ENCODE data around the gene TENM4. TPM values are rescaled to one million over a fixed set of nuclear protein-coding genes. Genes with fewer than 3 reads are reported as not detected.

The TENM4 gene
- total RNA-seq, 4 donors from 2014 or later = 0.88 to 61.5 (median 4.0) TPM

DNA sequence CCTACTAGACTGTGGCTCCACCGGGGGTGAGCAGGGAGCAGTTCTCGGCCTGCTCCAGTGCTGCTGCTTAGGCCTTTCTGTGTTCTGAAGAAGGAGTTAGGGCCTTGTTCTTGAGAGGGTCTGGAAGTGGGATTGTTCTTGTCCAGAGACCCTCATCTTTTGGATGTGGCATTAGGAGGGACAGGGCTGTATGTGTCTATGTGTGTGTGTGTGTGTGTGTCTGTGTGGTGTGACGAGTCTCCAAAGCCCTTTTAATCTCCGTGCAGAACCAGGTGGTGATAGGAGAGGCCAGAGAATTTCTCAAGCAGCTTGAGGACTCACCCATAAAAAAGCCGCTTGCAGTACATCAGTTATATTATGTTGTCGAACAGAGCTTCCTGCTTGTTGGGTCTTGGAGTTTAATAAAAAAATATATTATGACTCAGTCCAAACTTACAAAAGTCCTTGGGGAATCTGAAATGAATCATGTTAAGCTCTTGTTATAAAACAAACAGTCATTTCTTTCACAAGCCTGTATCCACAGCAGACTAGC is 196.5 kb downstream of the TENM4 start:
- Histone ChIP-seq H3K4me1 (peaks cover 0 to 3% of the 10 kb centered on the region in 2 donors), H3K27ac (peak overlapping the region; percentile 63 to 71), H3K36me3 (no peaks in the 10 kb centered on the region), H3K27me3 (no peaks in the 10 kb centered on the region), H3K9me3 (no peaks in the 10 kb centered on the region), H3K4me3 (no peak overlapping the region)
- intact Hi-C loops (cut with DNase I; ENCODE audit: low total_unique reads) = no loop called here
- TF ChIP-seq POLR2A (IDR thresholded peaks at IDR 0.05) = no peak
- TF ChIP-seq, protein P1, sequence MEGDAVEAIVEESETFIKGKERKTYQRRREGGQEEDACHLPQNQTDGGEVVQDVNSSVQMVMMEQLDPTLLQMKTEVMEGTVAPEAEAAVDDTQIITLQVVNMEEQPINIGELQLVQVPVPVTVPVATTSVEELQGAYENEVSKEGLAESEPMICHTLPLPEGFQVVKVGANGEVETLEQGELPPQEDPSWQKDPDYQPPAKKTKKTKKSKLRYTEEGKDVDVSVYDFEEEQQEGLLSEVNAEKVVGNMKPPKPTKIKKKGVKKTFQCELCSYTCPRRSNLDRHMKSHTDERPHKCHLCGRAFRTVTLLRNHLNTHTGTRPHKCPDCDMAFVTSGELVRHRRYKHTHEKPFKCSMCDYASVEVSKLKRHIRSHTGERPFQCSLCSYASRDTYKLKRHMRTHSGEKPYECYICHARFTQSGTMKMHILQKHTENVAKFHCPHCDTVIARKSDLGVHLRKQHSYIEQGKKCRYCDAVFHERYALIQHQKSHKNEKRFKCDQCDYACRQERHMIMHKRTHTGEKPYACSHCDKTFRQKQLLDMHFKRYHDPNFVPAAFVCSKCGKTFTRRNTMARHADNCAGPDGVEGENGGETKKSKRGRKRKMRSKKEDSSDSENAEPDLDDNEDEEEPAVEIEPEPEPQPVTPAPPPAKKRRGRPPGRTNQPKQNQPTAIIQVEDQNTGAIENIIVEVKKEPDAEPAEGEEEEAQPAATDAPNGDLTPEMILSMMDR (IDR thresholded peaks at IDR 0.05) = no peak
- peak; percentile 56 to 71 for DNase-seq

DNA sequence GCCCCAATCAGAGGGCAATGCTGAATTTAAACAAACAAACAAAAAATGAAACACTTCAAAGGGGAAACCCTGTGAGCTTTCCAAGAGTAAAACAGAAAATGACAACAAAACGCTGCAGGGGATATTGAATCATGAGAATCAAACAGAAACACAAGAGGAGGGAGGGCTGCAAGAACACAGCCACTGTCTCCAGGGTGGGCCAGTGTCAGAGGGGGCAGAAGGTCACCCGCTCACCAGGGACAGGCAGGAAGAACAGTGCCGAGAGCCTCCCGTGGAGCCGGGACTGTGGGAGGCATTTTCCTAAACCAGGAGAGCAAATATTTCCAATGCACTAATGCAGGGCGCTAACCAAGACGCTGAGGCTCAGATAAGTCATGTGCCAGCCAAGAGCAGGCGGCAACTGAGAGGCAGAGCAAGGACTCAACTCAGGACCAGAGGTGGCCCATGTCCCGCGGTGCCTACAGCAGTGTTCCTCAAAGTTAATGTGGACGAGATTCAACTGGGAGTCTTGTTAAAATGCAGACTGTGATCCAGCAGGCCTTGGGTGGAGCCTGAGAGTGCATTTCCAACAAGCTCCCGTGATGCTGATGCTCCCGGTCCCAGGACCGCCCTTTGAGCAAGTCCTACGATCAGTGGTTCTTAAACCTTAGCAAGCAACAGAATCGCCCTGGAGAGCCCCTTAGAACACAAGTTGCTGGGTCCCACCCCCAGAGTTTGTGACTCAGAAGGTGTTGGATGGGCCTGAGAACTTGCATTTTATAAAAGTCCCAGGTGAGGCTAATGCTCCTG is 197.2 kb downstream of the TENM4 start:
- intact Hi-C loops (cut with DNase I; ENCODE audit: low total_unique reads) = no loop called here
- DNase-seq = peak; percentile 32 to 36

DNA sequence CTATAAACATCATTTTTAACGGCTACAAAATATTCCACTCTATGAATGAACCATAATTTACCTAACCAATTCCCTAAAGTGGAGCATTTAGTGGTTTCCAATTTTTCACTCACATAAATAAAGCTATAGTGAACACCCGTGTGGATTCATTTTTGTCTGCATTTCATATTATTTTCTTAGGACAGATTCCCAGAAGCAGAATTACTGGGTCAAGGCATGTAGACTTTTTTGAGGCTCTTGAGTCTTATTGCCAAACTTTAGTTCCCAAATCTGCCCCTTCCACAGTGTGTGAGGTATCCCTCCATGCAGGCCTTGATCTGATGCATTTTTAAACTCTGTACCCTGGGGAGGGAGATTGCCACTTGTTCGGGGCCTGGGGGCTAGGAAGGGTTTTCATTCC is 198.2 kb downstream of the TENM4 start:
- H3K27ac ChIP-seq = no peak overlapping the region
- H3K9me3 ChIP-seq = no peaks in the 10 kb centered on the region
- TF ChIP-seq POLR2A (IDR thresholded peaks at IDR 0.05) = no peak
- TF ChIP-seq, protein P1 (IDR thresholded peaks at IDR 0.05) = no peak
- H3K4me1 ChIP-seq = peaks cover 0 to 3% of the 10 kb centered on the region in 2 donors
- H3K27me3 ChIP-seq = no peaks in the 10 kb centered on the region
- no peaks in the 10 kb centered on the region for H3K36me3 ChIP-seq
- DNase-seq = no peak
- intact Hi-C loops (cut with DNase I; ENCODE audit: low total_unique reads) = no loop called here
- no peak overlapping the region for H3K4me3 ChIP-seq

More for the DNA sequence above, 197.2 kb downstream of the TENM4 start:
- TF ChIP-seq, protein P1 (IDR thresholded peaks at IDR 0.05) = no peak
- no peak for TF ChIP-seq POLR2A (IDR thresholded peaks at IDR 0.05)
- Histone ChIP-seq H3K27me3 (no peaks in the 10 kb centered on the region), H3K36me3 (no peaks in the 10 kb centered on the region), H3K27ac (peak overlapping the region in 1 of 2 donors; percentile 71), H3K4me1 (peaks cover 0 to 3% of the 10 kb centered on the region in 2 donors), H3K9me3 (no peaks in the 10 kb centered on the region), H3K4me3 (no peak overlapping the region)

DNA sequence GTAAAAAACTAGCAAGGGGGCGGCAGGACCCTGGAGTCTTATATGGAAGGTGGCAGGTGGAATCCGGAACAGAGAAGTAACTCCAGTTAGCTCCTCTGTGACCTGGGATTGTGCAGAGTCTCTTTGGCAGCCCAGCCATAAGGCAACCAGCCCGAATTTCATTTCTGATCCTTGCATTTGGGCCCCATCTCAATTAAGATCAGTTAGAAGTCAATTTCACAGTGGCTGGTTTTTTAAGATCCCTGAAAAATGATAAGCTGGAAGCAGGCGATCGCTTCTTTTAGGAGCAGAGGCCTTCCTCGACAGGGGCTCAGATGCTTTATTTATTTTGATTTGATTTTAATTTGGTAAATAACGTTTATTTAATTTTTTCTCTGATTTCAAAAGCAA is 199.0 kb downstream of the TENM4 start:
- no peaks in the 10 kb centered on the region for H3K36me3 ChIP-seq
- intact Hi-C loops (cut with DNase I; ENCODE audit: low total_unique reads) = no loop called here
- DNase-seq = no peak
- peaks cover 0 to 3% of the 10 kb centered on the region in 2 donors for H3K4me1 ChIP-seq
- H3K27me3 ChIP-seq = no peaks in the 10 kb centered on the region
- no peak overlapping the region for H3K4me3 ChIP-seq
- no peaks in the 10 kb centered on the region for H3K9me3 ChIP-seq
- no peak overlapping the region for H3K27ac ChIP-seq
- TF ChIP-seq, protein P1 (IDR thresholded peaks at IDR 0.05) = no peak
- TF ChIP-seq POLR2A (IDR thresholded peaks at IDR 0.05) = no peak

DNA sequence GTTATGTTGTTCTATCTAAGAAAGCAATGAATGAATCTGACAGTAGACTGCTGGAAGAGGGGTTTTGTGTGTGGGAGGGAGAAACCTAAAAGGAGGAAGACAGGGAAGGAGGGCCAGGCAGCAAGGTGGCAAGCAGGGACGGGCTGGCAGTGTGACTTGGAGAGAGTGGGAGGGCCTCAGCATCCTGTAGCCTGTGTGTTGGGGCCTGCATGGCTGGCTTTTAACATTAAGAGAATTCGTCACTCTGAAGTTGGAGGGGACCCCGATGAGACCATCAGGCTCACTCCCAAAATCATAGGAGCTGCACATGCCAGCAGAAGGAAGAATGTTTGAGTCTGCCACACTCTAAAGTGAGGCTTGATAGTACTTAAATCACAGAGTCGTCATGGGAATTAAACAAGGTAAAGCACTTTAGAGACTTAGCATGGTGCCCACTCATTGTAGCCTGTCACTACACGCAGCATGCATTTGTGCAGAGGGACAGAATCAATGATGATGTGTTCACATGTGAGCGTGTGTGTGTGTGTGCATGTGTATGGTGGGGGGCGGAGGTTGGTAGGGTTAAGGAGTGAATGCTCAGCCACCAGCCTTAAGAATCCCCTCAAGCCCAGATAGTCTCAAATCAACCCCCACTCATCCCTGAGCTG is 199.5 kb downstream of the TENM4 start:
- Histone ChIP-seq H3K36me3 (no peaks in the 10 kb centered on the region), H3K27ac (no peak overlapping the region), H3K27me3 (no peaks in the 10 kb centered on the region), H3K4me1 (peaks cover 0 to 3% of the 10 kb centered on the region in 2 donors), H3K4me3 (no peak overlapping the region), H3K9me3 (no peaks in the 10 kb centered on the region)
- TF ChIP-seq, protein P1 (IDR thresholded peaks at IDR 0.05) = no peak
- TF ChIP-seq POLR2A (IDR thresholded peaks at IDR 0.05) = no peak
- intact Hi-C loops (cut with DNase I; ENCODE audit: low total_unique reads) = no loop called here
- DNase-seq = no peak

Measured in uterus (tissue), 4 donors.